ENCODE measurements around the gene HOXC5.

HOXC5 gene

GRCh38 chr12:54045401-54045800, 12.6 kb downstream of the HOXC5 start:
- no peak overlapping the region for H3K9ac ChIP-seq (ENCODE audit: low read depth, low read length)
- no peaks in the 10 kb centered on the region for H3K4me1 ChIP-seq (ENCODE audit: control insufficient read depth, insufficient read depth, low read length)
- H3K4me3 ChIP-seq (ENCODE audit: low read depth, low read length) = peak overlapping the region; percentile 13
- H3K36me3 ChIP-seq (ENCODE audit: control insufficient read depth, insufficient read depth, low read length) = no peaks in the 10 kb centered on the region
- no peaks in the 10 kb centered on the region for H3K9me3 ChIP-seq (ENCODE audit: control insufficient read depth, insufficient read depth, low read length)
- H3K27me3 ChIP-seq (ENCODE audit: control insufficient read depth, insufficient read depth, low read length) = peaks cover 100% of the 10 kb centered on the region

GRCh38 chr12:54045868-54046521, 13.1 kb downstream of the HOXC5 start:
- Histone ChIP-seq H3K27me3 (ENCODE audit: control insufficient read depth, insufficient read depth, low read length) (peaks cover 100% of the 10 kb centered on the region), H3K36me3 (ENCODE audit: control insufficient read depth, insufficient read depth, low read length) (no peaks in the 10 kb centered on the region), H3K4me3 (ENCODE audit: low read depth, low read length) (peak overlapping the region; percentile 13), H3K4me1 (ENCODE audit: control insufficient read depth, insufficient read depth, low read length) (no peaks in the 10 kb centered on the region), H3K9me3 (ENCODE audit: control insufficient read depth, insufficient read depth, low read length) (no peaks in the 10 kb centered on the region), H3K9ac (ENCODE audit: low read depth, low read length) (no peak overlapping the region)

GRCh38 chr12:54046809-54047159, 13.9 kb downstream of the HOXC5 start:
- Histone ChIP-seq H3K4me1 (ENCODE audit: control insufficient read depth, insufficient read depth, low read length) (no peaks in the 10 kb centered on the region), H3K36me3 (ENCODE audit: control insufficient read depth, insufficient read depth, low read length) (no peaks in the 10 kb centered on the region), H3K27me3 (ENCODE audit: control insufficient read depth, insufficient read depth, low read length) (peaks cover 100% of the 10 kb centered on the region), H3K9ac (ENCODE audit: low read depth, low read length) (no peak overlapping the region), H3K4me3 (ENCODE audit: low read depth, low read length) (peak overlapping the region; percentile 4), H3K9me3 (ENCODE audit: control insufficient read depth, insufficient read depth, low read length) (no peaks in the 10 kb centered on the region)

GRCh38 chr12:54047160-54047963, 14.5 kb downstream of the HOXC5 start:
- H3K36me3 ChIP-seq (ENCODE audit: control insufficient read depth, insufficient read depth, low read length) = no peaks in the 10 kb centered on the region
- H3K4me3 ChIP-seq (ENCODE audit: low read depth, low read length) = peak overlapping the region; percentile 18
- H3K27me3 ChIP-seq (ENCODE audit: control insufficient read depth, insufficient read depth, low read length) = peaks cover 100% of the 10 kb centered on the region
- H3K4me1 ChIP-seq (ENCODE audit: control insufficient read depth, insufficient read depth, low read length) = no peaks in the 10 kb centered on the region
- H3K9me3 ChIP-seq (ENCODE audit: control insufficient read depth, insufficient read depth, low read length) = no peaks in the 10 kb centered on the region
- H3K9ac ChIP-seq (ENCODE audit: low read depth, low read length) = no peak overlapping the region

GRCh38 chr12:54047964-54048303, 15.1 kb downstream of the HOXC5 start:
- no peak overlapping the region for H3K9ac ChIP-seq (ENCODE audit: low read depth, low read length)

GRCh38 chr12:54048406-54049093, 15.7 kb downstream of the HOXC5 start:
- Histone ChIP-seq H3K9me3 (ENCODE audit: control insufficient read depth, insufficient read depth, low read length) (no peaks in the 10 kb centered on the region), H3K4me3 (ENCODE audit: low read depth, low read length) (peak overlapping the region; percentile 13), H3K4me1 (ENCODE audit: control insufficient read depth, insufficient read depth, low read length) (no peaks in the 10 kb centered on the region), H3K27me3 (ENCODE audit: control insufficient read depth, insufficient read depth, low read length) (peaks cover 100% of the 10 kb centered on the region), H3K36me3 (ENCODE audit: control insufficient read depth, insufficient read depth, low read length) (no peaks in the 10 kb centered on the region), H3K9ac (ENCODE audit: low read depth, low read length) (no peak overlapping the region)

More at GRCh38 chr12:54047964-54048303, 15.1 kb downstream of the HOXC5 start:
- Histone ChIP-seq H3K4me3 (ENCODE audit: low read depth, low read length) (peak overlapping the region; percentile 18), H3K36me3 (ENCODE audit: control insufficient read depth, insufficient read depth, low read length) (no peaks in the 10 kb centered on the region), H3K4me1 (ENCODE audit: control insufficient read depth, insufficient read depth, low read length) (no peaks in the 10 kb centered on the region), H3K9me3 (ENCODE audit: control insufficient read depth, insufficient read depth, low read length) (no peaks in the 10 kb centered on the region), H3K27me3 (ENCODE audit: control insufficient read depth, insufficient read depth, low read length) (peaks cover 100% of the 10 kb centered on the region)

- no peak overlapping the region for H3K9ac ChIP-seq (ENCODE audit: low read depth, low read length)
- H3K36me3 ChIP-seq (ENCODE audit: control insufficient read depth, insufficient read depth, low read length) = no peaks in the 10 kb centered on the region
- H3K4me1 ChIP-seq (ENCODE audit: control insufficient read depth, insufficient read depth, low read length) = peaks cover 2% of the 10 kb centered on the region
- peaks cover 100% of the 10 kb centered on the region for H3K27me3 ChIP-seq (ENCODE audit: control insufficient read depth, insufficient read depth, low read length)
- no peaks in the 10 kb centered on the region for H3K9me3 ChIP-seq (ENCODE audit: control insufficient read depth, insufficient read depth, low read length)
- peak overlapping the region; percentile 13 for H3K4me3 ChIP-seq (ENCODE audit: low read depth, low read length)
Observed at GRCh38 chr12:54049108-54049507, 16.3 kb downstream of the HOXC5 start.

- Histone ChIP-seq H3K36me3 (ENCODE audit: control insufficient read depth, insufficient read depth, low read length) (no peaks in the 10 kb centered on the region), H3K9ac (ENCODE audit: low read depth, low read length) (no peak overlapping the region), H3K27me3 (ENCODE audit: control insufficient read depth, insufficient read depth, low read length) (peaks cover 99% of the 10 kb centered on the region), H3K4me3 (ENCODE audit: low read depth, low read length) (no peak overlapping the region), H3K9me3 (ENCODE audit: control insufficient read depth, insufficient read depth, low read length) (no peaks in the 10 kb centered on the region), H3K4me1 (ENCODE audit: control insufficient read depth, insufficient read depth, low read length) (peaks cover 2% of the 10 kb centered on the region)
Observed at GRCh38 chr12:54050482-54050810, 17.6 kb downstream of the HOXC5 start.

GRCh38 chr12:54051026-54051842, 18.4 kb downstream of the HOXC5 start:
- H3K9ac ChIP-seq (ENCODE audit: low read depth, low read length) = no peak overlapping the region

GRCh38 chr12:54051874-54052437, 19.1 kb downstream of the HOXC5 start:
- peak overlapping the region; percentile 27 for H3K4me3 ChIP-seq (ENCODE audit: low read depth, low read length)
- no peaks in the 10 kb centered on the region for H3K9me3 ChIP-seq (ENCODE audit: control insufficient read depth, insufficient read depth, low read length)
- peaks cover 8% of the 10 kb centered on the region for H3K4me1 ChIP-seq (ENCODE audit: control insufficient read depth, insufficient read depth, low read length)
- no peak overlapping the region for H3K9ac ChIP-seq (ENCODE audit: low read depth, low read length)
- H3K36me3 ChIP-seq (ENCODE audit: control insufficient read depth, insufficient read depth, low read length) = no peaks in the 10 kb centered on the region
- H3K27me3 ChIP-seq (ENCODE audit: control insufficient read depth, insufficient read depth, low read length) = peaks cover 99% of the 10 kb centered on the region

More at GRCh38 chr12:54051026-54051842, 18.4 kb downstream of the HOXC5 start:
- H3K4me3 ChIP-seq (ENCODE audit: low read depth, low read length) = peak overlapping the region; percentile 27
- H3K27me3 ChIP-seq (ENCODE audit: control insufficient read depth, insufficient read depth, low read length) = peaks cover 99% of the 10 kb centered on the region
- peaks cover 8% of the 10 kb centered on the region for H3K4me1 ChIP-seq (ENCODE audit: control insufficient read depth, insufficient read depth, low read length)
- no peaks in the 10 kb centered on the region for H3K9me3 ChIP-seq (ENCODE audit: control insufficient read depth, insufficient read depth, low read length)
- no peaks in the 10 kb centered on the region for H3K36me3 ChIP-seq (ENCODE audit: control insufficient read depth, insufficient read depth, low read length)

GRCh38 chr12:54052438-54053002, 19.7 kb downstream of the HOXC5 start:
- Histone ChIP-seq H3K4me1 (ENCODE audit: control insufficient read depth, insufficient read depth, low read length) (peaks cover 12% of the 10 kb centered on the region), H3K9ac (ENCODE audit: low read depth, low read length) (no peak overlapping the region), H3K27me3 (ENCODE audit: control insufficient read depth, insufficient read depth, low read length) (peaks cover 99% of the 10 kb centered on the region), H3K36me3 (ENCODE audit: control insufficient read depth, insufficient read depth, low read length) (no peaks in the 10 kb centered on the region), H3K9me3 (ENCODE audit: control insufficient read depth, insufficient read depth, low read length) (no peaks in the 10 kb centered on the region), H3K4me3 (ENCODE audit: low read depth, low read length) (peak overlapping the region; percentile 18)

All from iPS-15b (cell line).